SJCRH30 (cell line): ENCODE measurements around the gene IL1RAPL1. TPM values are rescaled to one million over a fixed set of nuclear protein-coding genes. Genes with fewer than 3 reads are reported as not detected.

Source experiments
- DNase-seq, 2 experiments: peaks; one replicate each; pipeline ENCODE4 v3.0.0-alpha.2; 2015 to 2020
- H3K27ac ChIP-seq: fragments of 250-450 bp; sonication (Bioruptor Pico); 2 replicates; pipeline ENCODE4 v1.5.1; 2020; ENCODE audit warnings: mild to moderate bottlenecking, moderate library complexity
- H3K27me3 ChIP-seq: fragments of 250-450 bp; sonication (Bioruptor Pico); 2 replicates; pipeline ENCODE4 v1.5.1; 2020; ENCODE audit warnings: mild to moderate bottlenecking, moderate library complexity
- H3K36me3 ChIP-seq: fragments of 250-450 bp; sonication (Bioruptor Pico); 2 replicates; pipeline ENCODE4 v1.5.1; 2020; ENCODE audit warnings: mild to moderate bottlenecking, moderate library complexity
- H3K4me1 ChIP-seq: fragments of 250-450 bp; sonication (Bioruptor Pico); 2 replicates; pipeline ENCODE4 v1.5.1; 2020; ENCODE audit warnings: mild to moderate bottlenecking, moderate library complexity
- H3K4me3 ChIP-seq: fragments of 250-450 bp; sonication (Bioruptor Pico); 2 replicates; pipeline ENCODE4 v1.5.1; 2020; ENCODE audit warnings: mild to moderate bottlenecking, moderate library complexity
- H3K9me3 ChIP-seq: fragments of 250-450 bp; sonication (Bioruptor Pico); replicated peaks from 2 replicates; pipeline ENCODE4 v1.5.1; 2020; ENCODE audit warnings: mild to moderate bottlenecking, moderate library complexity
- total RNA-seq: library from RNA; depleted of rRNA; stranded (reverse); fragments of >200 nt; shearing (Covaris generic); gene quantifications from 2 replicates; pipeline ENCODE4 v1.2.3, GENCODE V29; 2014

The IL1RAPL1 gene
- total RNA-seq, 1 experiment from 2014 or later, result not detected

- Histone ChIP-seq H3K9me3 (no peaks in the 10 kb centered on the region), H3K27ac (no peak overlapping the region), H3K4me1 (no peaks in the 10 kb centered on the region), H3K4me3 (no peak overlapping the region), H3K27me3 (no peaks in the 10 kb centered on the region), H3K36me3 (no peaks in the 10 kb centered on the region)
- DNase-seq, result no peak
Measured at GRCh38 chrX:29434939-29435338, 847.7 kb downstream of the IL1RAPL1 start.

DNA sequence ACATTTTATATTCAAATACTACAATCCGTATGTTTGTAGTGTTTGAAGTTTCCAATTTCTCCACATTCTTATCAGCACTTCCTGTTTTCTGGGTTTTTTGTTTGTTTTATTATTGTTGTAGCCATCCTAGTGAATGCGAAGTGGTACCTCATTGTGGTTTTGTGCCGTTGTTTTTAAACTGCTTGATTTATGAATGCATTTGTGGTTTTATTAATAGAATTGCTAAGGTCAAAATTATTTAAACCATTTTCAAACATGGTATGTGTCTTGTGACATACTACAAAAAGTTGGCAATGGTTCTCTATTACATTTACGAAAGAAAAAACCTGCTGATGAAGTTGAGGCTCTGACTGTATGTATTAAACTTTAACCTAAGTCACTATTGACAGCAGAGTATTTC lies 848.1 kb downstream of the IL1RAPL1 start:
- DNase-seq, result no peak
- Histone ChIP-seq H3K27ac (no peak overlapping the region), H3K9me3 (no peaks in the 10 kb centered on the region), H3K36me3 (no peaks in the 10 kb centered on the region), H3K27me3 (no peaks in the 10 kb centered on the region), H3K4me3 (no peak overlapping the region), H3K4me1 (no peaks in the 10 kb centered on the region)

- H3K4me1 ChIP-seq, result no peaks in the 10 kb centered on the region
- H3K36me3 ChIP-seq, result no peaks in the 10 kb centered on the region
- DNase-seq, result peak in 1 of 2 experiments; percentile 0
- H3K27ac ChIP-seq, result no peak overlapping the region
- H3K9me3 ChIP-seq, result no peaks in the 10 kb centered on the region
- no peaks in the 10 kb centered on the region for H3K27me3 ChIP-seq
- no peak overlapping the region for H3K4me3 ChIP-seq
Measured at GRCh38 chrX:29447867-29448266, 860.6 kb downstream of the IL1RAPL1 start.

GRCh38 chrX:29453333-29453732 lies 866.1 kb downstream of the IL1RAPL1 start:
- H3K27ac ChIP-seq, result no peak overlapping the region
- H3K4me1 ChIP-seq, result no peaks in the 10 kb centered on the region
- no peaks in the 10 kb centered on the region for H3K27me3 ChIP-seq
- H3K4me3 ChIP-seq, result no peak overlapping the region
- DNase-seq, result no peak
- H3K36me3 ChIP-seq, result no peaks in the 10 kb centered on the region
- H3K9me3 ChIP-seq, result no peaks in the 10 kb centered on the region

DNA sequence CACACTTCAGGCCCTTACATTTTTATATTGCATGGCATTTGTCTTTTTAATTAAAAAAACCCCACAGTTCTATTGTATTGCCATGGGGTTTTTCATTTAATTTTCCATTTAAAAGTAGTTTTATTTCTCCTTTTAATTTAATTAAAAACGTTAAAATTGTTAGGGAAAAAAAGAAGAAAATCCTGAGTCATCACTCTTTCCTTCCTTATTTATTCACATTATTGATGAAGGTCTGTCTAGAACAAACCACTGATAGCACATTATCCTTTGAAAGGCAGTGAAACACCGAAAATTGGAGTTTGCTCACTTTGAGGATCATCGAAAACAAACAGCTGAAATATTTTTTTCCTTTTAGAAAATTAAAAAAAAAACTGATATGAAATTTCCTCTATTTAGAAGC lies 868.5 kb downstream of the IL1RAPL1 start:
- Histone ChIP-seq H3K4me1 (no peaks in the 10 kb centered on the region), H3K4me3 (no peak overlapping the region), H3K27me3 (no peaks in the 10 kb centered on the region), H3K27ac (no peak overlapping the region), H3K36me3 (no peaks in the 10 kb centered on the region), H3K9me3 (no peaks in the 10 kb centered on the region)
- no peak for DNase-seq

GRCh38 chrX:29461039-29461438 lies 873.8 kb downstream of the IL1RAPL1 start:
- Histone ChIP-seq H3K27me3 (no peaks in the 10 kb centered on the region), H3K27ac (no peak overlapping the region), H3K4me1 (no peaks in the 10 kb centered on the region), H3K9me3 (no peaks in the 10 kb centered on the region), H3K4me3 (no peak overlapping the region), H3K36me3 (no peaks in the 10 kb centered on the region)
- DNase-seq, result no peak

DNA sequence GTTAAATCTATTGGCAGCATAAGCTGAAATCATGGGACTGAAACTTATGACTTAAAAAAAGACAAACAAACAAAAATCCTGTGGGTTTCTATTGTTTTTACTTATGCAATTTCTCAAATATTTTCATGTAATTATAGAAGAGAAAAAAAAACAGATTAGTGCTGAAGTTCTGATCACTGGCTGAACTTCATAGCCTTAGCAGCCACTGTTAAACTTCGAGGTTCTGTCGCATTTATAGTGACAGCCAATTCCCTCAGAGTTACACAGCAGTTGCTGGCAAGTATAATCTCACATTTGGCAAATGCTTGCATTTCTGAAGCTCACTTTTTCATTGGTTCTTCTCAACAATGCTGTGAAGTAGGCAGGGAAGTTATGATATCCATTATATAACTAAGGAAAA lies 879.2 kb downstream of the IL1RAPL1 start:
- no peaks in the 10 kb centered on the region for H3K9me3 ChIP-seq
- H3K27ac ChIP-seq, result no peak overlapping the region
- no peaks in the 10 kb centered on the region for H3K27me3 ChIP-seq
- H3K4me3 ChIP-seq, result no peak overlapping the region
- no peak for DNase-seq
- no peaks in the 10 kb centered on the region for H3K36me3 ChIP-seq
- H3K4me1 ChIP-seq, result no peaks in the 10 kb centered on the region

GRCh38 chrX:29468911-29469494 lies 881.8 kb downstream of the IL1RAPL1 start:
- Histone ChIP-seq H3K4me1 (no peaks in the 10 kb centered on the region), H3K36me3 (no peaks in the 10 kb centered on the region), H3K27me3 (no peaks in the 10 kb centered on the region), H3K4me3 (no peak overlapping the region), H3K27ac (no peak overlapping the region), H3K9me3 (no peaks in the 10 kb centered on the region)
- no peak for DNase-seq

DNA sequence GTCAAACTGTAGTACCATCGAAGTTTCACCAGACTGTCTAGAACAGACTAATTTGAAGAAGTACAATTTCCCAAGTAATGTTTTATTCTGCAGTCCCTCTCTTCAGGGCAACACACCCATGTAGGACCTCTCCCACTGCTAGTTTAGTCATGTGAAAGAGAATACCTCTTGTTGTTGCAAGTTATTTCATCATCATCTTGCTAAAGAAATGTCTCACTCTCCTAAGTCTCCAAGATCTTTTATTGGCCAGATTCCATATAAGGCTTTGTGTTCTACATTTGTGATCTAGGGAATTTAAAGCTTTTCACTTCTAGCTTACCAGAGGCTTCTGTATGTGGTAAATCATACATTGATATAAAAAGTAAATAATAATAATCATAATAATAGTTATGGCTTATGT lies 882.8 kb downstream of the IL1RAPL1 start:
- Histone ChIP-seq H3K4me3 (no peak overlapping the region), H3K27me3 (no peaks in the 10 kb centered on the region), H3K4me1 (no peaks in the 10 kb centered on the region), H3K9me3 (no peaks in the 10 kb centered on the region), H3K27ac (no peak overlapping the region), H3K36me3 (no peaks in the 10 kb centered on the region)
- no peak for DNase-seq

- Histone ChIP-seq H3K9me3 (no peaks in the 10 kb centered on the region), H3K4me1 (no peaks in the 10 kb centered on the region), H3K4me3 (no peak overlapping the region), H3K36me3 (no peaks in the 10 kb centered on the region), H3K27ac (no peak overlapping the region), H3K27me3 (no peaks in the 10 kb centered on the region)
- no peak for DNase-seq
Measured at GRCh38 chrX:29471829-29472228, 884.6 kb downstream of the IL1RAPL1 start.

- no peaks in the 10 kb centered on the region for H3K9me3 ChIP-seq
- H3K4me3 ChIP-seq, result no peak overlapping the region
- DNase-seq, result no peak
- no peaks in the 10 kb centered on the region for H3K4me1 ChIP-seq
- H3K36me3 ChIP-seq, result no peaks in the 10 kb centered on the region
- H3K27me3 ChIP-seq, result no peaks in the 10 kb centered on the region
- H3K27ac ChIP-seq, result no peak overlapping the region
Measured at GRCh38 chrX:29477878-29478277, 890.6 kb downstream of the IL1RAPL1 start.

GRCh38 chrX:29478336-29479069 lies 891.3 kb downstream of the IL1RAPL1 start:
- no peaks in the 10 kb centered on the region for H3K4me1 ChIP-seq
- no peaks in the 10 kb centered on the region for H3K36me3 ChIP-seq
- no peak overlapping the region for H3K27ac ChIP-seq
- H3K4me3 ChIP-seq, result no peak overlapping the region
- DNase-seq, result peak; percentile 17 to 58
- no peaks in the 10 kb centered on the region for H3K9me3 ChIP-seq
- H3K27me3 ChIP-seq, result no peaks in the 10 kb centered on the region

DNA sequence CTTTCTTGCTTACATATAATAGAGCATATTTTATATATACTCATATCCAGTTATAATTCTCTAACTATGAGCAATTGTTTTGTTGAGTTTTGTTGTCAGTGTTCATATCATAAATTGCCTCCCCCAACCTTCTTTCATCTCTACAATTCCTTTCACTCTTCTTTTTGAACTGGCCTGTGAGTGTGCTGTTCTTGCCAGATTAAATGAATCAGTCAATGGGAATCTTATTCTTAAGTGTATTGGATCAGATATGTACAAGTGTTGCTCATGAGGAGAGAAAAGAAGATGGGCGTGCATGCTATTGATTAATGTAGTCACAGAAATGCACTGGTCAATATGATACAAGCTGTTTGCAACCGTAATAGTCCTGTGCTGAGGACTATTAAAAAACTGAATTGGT lies 900.0 kb downstream of the IL1RAPL1 start:
- DNase-seq, result no peak
- Histone ChIP-seq H3K4me1 (no peaks in the 10 kb centered on the region), H3K36me3 (no peaks in the 10 kb centered on the region), H3K4me3 (no peak overlapping the region), H3K27ac (no peak overlapping the region), H3K27me3 (no peaks in the 10 kb centered on the region), H3K9me3 (no peaks in the 10 kb centered on the region)

GRCh38 chrX:29487714-29488113 lies 900.5 kb downstream of the IL1RAPL1 start:
- H3K9me3 ChIP-seq, result no peaks in the 10 kb centered on the region
- DNase-seq, result no peak

DNA sequence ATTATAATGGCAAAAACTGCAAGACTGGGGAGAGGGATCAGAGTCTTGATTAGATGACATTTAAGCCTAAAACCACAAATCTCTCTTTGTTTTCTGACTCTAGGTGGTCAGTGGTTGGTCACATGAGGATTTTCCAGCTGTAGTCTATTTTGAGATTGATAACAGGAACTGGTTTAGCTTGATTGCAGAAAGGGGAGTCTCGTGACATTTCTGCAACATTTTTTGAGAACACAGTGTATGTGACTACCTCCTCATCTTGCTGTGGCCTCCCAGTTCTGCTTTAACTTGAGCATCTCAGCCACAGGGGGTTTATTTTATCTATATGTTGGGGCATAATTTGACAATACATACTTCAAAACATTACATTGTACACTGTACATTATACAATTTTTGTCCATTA lies 901.7 kb downstream of the IL1RAPL1 start:
- H3K27me3 ChIP-seq, result no peaks in the 10 kb centered on the region
- H3K9me3 ChIP-seq, result no peaks in the 10 kb centered on the region
- H3K27ac ChIP-seq, result no peak overlapping the region
- no peak for DNase-seq
- H3K4me1 ChIP-seq, result no peaks in the 10 kb centered on the region
- H3K4me3 ChIP-seq, result no peak overlapping the region
- no peaks in the 10 kb centered on the region for H3K36me3 ChIP-seq

More at GRCh38 chrX:29487714-29488113, 900.5 kb downstream of the IL1RAPL1 start:
- H3K27me3 ChIP-seq, result no peaks in the 10 kb centered on the region
- no peak overlapping the region for H3K4me3 ChIP-seq
- H3K27ac ChIP-seq, result no peak overlapping the region
- H3K36me3 ChIP-seq, result no peaks in the 10 kb centered on the region
- no peaks in the 10 kb centered on the region for H3K4me1 ChIP-seq

DNA sequence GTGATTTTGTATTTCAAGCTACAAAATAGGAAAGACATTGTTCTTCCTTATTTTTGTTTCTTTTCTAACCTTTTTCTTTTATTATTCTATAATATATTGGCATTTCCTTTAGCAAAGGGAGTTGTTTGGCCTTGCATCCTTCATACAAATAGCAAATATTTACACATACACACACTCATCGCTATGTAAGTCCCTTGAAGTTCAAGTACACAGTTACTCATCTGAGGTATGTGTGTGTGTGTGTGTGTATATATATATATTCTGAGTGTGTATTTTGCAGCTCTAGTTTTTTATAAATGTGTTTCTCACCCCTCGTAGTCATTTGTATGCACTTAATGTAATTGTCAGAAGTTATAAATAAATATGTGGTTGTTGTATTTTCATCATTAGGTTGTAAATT lies 903.4 kb downstream of the IL1RAPL1 start:
- no peaks in the 10 kb centered on the region for H3K36me3 ChIP-seq
- H3K4me3 ChIP-seq, result no peak overlapping the region
- H3K27me3 ChIP-seq, result no peaks in the 10 kb centered on the region
- no peak for DNase-seq
- no peaks in the 10 kb centered on the region for H3K4me1 ChIP-seq
- H3K27ac ChIP-seq, result no peak overlapping the region
- no peaks in the 10 kb centered on the region for H3K9me3 ChIP-seq
